ENCODE data around the gene FAM163A.
"Not testable (repeated sequence)": the region's sequence is repeated elsewhere in the genome, so short reads cannot be mapped to it uniquely, and the experiment has no call there.

The FAM163A gene

DNA sequence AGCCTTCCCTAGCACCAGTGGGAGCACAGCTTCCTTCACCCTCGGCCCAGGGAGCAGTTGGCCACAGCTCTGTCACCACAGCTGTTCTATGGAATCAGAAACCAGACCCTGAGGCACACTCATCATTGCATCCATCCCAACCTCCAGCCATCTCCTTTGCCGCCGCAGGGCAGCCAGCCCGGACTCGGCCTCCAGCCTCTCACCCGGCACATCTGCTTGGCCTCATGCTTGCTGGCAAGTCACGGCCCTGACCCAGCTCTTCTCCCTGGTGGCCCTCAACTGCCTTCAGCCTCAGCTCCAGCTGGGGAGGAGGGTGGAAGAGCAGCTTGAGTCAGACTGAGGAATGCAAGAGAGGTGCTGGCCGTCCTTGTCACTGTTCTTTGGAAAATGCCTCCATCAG is 74.7 kb downstream of the FAM163A start:
- DNase-seq = no peak

DNA sequence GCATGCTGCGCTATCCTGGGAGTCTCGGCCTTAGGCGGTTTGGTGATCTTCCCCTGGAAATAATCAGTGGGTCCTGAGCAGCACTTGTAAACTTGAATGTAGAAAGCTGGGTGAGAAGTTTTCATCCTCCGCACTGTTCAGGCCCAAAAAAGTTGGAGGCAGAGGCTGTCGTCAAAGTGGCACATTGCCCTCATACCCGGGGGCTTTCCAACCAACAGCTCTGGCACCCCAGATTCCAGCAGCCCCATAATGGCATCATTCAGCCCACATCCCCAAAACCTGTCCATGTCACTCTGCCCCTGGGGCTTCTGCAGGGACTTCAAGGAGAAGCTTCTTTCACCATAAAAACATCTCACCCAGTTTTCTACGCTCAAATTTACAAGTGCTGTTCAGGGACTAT is 75.2 kb downstream of the FAM163A start:
- DNase-seq = no peak

DNA sequence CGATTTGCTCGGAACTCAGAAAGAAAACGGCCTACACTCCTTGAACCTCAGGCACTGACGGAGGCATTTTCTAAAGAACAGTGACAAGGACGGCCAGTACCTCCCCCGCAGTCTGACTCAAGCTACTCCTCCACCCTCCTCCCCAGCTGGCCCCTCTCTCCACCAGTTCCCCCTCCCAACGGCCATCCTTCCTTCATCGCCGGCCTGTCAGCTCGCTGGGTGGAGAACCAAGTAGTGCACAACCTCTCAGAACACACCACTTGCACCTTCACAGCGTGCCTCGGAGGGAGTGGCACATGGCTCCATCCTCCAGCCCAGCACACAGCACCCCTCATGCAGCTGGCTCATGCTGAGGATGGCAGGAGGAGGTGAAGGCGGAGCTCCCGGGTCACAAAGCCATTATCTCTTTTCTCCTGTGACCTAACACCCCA is 75.7 kb downstream of the FAM163A start:
- DNase-seq = no peak

DNA sequence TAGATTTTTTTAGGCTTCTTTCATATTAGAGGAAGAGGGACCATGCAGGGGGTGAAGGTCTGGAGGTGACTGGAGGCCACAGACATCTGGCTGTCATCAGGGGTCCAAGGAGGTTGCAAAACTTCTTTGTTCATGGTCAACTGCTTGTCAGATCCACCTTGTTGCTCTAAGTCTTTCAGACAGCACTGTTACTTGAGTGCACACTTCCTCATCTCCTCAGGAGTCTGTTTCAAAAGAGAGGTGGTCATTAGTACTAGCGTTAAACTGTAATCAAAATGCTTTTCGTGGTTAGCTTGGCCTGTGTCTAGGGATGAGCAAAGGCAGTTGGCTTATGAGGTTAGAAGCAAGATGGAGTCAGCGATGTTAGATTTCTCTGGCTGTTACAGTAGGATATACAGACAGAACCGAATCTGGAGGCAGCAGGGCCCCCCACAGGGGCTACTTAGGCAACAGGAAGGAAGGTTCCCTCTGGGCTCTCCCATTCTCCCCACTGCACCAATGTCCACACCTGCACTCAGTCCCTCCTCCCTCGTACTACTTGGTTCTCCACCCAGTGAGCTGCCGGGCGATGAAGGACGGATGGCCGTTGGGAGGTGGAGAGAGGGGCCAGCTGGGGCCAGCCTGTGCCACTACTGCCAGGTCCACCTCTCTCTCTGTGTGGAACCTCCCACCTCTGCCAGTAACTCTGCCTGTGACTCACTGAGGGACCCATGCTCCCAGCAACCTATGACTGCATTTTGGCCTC is 77.3 kb downstream of the FAM163A start:
- DNase-seq = peak; percentile 5 to 9

DNA sequence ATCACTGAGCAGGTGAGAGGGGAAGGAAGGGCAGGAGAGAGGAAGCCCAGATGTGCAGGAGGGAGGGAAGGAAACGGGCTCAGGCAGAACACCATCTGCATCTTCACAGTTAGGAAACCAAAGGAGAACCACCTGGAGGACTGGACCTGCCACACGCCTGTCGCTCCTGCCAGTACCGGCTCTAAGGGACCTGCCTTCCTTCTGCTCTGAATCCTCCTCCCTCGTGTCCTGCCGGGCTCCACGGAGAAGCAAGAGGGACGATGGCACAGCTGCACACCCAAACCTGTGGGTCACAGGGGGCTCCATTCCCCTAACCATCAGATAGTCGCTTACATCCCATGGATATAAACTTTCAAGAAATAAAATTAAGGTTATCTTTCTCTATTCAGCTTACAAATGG is 78.4 kb downstream of the FAM163A start:
- no peak for DNase-seq

DNA sequence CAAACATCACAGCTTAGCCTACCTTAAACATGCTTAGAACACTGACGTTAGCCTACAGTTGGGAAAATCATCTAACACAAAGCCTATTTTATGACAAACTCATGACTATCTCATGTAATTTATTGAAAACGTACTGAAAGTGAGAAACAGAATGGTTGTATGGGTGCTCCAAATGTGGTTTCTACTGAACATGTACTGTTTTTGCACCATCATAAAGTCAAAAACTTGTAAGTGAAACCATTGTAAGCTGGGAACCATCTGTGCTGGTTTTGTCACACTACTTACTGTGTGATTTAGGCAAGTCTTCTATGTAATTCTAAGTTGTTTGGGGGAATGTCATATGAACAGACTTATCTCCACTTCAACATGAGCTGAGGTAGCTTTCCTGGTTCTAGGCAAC is 79.0 kb downstream of the FAM163A start:
- no peak for DNase-seq

DNA sequence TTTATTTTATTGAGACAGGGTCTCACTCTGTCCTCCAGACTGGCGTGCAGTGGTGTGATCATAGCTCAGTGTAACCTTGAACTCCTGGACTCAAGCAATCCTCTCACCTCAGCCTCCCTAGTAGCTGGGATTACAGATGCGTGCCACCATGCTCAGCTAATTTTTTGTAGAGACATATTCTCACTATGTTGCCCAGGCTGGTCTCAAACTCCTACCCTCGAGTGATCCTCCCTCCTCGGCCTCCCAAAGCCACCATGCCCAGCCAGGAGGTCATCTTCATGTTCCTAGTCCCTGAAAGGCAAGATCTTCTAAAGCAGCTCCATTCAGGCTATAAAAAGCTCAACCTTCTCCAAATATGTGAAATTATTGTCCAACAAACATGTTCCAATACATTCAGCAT is 80.6 kb downstream of the FAM163A start:
- DNase-seq = no peak

DNA sequence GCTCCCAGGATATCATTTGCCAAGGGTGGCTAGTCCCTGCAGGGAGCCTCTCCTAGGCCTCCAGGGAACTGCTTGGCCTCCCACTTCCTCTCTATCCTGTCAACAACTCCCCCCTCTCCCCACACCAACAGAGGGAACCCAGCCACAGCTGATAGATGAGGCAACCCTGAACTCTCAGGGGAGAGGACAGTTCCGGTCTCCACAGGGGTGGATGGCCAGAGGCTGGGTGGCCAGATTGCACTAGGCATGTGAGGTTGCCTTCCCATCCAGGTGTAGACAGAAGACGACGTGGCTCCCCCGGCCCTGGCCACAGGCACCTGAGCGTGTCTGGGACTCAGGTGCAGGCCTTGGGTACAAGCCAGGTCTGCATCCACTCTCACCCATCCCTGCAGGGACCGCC is 81.2 kb downstream of the FAM163A start:
- DNase-seq = peak in 1 of 2 experiments; percentile 33

DNA sequence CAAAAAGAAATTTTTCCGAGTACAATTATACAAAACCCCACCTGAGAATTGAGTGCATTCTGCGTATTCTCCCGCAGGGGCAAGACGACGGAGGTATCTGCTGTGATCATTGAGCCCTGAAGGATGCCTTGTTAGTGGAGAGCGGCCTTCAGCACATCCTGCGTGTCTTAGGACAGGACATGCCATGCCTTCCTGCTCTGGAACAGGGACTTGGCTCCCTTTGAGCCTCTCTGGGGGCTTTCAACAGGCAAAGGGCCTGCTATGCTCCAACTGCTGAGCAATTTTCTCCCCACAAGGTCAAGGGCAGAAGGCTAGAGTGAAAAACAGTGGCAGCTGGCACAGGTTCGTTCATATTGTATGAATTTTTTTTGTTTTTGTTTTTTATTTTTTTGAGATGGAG is 82.1 kb downstream of the FAM163A start:
- DNase-seq = no peak

DNA sequence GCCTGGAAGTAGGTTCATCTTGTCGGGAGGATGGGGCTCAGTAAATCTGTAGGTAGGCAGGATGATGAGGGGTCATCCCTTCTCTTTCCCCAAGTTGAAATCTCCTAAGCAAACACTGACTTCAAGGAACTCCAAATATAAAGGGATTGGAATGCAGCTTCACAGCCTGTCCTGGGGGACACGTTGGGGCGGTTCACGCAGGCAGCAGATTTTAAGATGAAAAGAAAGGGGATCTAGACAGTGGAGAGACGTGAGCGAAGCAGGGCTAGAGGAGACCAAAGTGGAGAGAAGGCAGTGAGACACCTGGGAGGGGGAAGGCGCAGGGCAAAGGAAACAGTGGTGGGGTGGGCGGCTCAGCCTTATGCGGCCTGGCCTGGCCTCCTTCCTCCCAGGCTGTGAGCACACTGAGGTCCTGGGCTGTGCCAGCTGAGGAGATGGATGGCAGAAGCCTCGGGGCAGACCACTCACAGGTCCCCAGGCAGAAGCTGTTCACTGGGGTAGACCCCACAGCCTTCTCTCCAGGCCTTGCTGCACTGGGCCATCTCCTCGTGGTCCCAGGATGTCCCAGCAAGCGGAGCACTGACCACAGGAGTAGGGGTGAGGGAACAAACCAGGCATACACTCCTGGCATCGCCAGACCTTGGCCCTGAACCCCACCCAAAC is 82.8 kb downstream of the FAM163A start:
- DNase-seq = no peak

DNA sequence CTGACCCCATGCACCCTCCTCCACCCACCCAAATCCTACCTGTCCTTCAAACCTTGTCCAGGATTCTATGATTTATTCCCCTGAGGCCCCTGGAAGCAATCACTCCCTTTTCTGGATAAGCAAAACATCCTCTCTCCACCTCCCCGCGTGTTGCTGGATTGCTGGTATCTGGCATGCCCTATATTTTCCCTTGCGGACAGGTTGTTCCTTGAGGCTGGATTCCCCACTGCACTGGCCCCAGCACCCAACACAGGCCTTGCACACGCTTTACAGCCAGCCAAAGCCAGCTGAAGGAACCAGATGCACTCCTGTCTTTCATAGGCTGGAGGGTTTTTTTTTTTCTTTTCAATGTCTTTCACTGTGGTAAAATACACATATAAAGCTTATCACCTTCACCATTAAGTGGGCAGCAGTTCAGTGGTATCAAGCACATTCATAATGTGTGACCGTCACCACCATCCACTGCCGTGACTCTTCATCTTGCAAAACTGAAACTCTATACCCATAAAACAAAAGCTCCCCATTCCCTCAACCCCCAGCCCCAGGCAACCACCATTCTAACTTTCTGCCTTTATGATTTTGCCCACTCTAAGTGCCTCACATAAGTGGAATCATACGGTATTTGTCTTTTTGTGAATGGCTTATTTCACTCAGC is 83.7 kb downstream of the FAM163A start:
- DNase-seq = no peak

DNA sequence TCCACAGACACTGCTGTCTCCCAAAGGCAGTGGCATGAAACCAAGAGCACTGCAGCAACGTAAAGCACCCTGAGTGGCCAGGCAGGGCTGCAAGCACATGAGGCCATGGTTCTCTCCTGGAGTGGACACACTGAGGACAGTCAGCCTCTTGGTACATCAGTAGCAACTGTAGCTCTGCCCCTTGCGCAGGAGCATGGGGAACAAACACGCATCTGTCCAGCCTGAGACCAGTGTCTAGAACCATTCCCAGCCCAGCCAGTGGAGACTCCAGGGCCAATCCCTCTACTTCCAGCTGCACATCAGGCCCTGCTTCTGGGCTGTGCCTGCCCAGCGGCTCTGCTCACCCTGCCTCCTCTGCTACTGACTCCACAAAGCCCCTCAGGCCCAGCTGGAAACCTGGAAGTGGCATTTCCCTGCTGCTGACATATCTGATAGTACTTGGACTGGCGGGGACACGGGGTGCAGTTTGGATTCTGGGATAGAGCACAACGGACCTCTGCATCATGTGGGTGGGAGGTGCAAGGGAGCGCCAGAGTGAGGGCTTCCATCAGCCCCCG is 85.5 kb downstream of the FAM163A start:
- DNase-seq = no peak

DNA sequence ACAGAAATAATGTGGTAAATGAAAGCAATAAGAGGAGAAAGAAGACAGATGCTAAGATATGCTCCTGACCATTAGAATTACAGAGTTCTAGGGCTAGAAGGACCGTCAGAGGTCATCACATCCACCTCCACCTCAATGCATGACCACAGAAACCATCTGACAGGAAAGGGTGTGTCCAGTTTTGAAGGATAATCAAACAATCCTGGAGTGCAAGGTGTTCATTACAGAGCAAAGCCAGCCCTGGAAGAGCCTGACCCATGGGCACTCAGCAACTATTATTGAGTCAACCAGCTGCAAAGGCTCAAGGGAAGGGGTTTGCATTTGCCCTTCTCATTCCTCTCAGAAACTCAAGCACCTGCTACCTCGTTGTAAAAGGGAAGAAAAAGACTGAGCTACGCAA is 88.1 kb downstream of the FAM163A start:
- no peak for DNase-seq

DNA sequence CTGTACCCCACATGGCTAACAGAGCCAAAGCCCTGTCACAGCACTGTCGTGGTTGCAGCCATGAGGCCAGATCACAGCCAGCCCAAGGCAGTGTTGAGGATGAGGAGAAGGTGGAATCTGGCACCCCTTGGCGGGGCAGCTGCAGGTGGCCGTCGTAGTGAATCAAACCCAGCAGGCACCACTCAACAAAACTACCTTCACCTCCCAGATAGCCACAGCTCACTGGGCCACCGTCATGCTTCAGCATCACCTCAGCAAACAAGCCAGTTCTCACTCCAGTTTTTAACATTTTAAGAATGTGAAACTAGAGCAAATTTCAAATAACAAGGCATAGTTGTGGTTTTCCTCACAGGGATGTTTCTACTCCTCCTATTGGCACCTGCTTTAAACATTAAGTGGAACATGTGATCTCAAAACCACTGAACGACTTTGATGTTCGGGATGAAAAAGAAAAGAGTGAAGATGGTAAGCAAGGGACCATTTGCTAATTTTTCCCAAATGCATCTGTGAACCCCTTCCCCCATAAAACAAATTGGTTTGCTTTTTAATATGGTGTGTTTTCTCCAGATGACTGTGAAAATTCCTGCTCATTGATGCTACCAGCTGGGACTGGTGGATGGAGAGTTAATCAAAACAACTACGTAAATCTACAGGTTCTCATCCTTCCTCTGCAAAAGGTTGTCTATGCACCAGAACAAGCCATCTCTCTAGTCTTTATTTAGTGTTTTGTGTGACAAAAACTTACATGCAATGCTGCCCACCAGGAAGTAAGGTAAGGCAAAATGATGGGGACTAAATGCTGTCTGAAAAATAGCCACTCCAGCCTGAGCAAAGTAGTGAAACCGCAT is 89.0 kb downstream of the FAM163A start:
- DNase-seq = no peak

DNA sequence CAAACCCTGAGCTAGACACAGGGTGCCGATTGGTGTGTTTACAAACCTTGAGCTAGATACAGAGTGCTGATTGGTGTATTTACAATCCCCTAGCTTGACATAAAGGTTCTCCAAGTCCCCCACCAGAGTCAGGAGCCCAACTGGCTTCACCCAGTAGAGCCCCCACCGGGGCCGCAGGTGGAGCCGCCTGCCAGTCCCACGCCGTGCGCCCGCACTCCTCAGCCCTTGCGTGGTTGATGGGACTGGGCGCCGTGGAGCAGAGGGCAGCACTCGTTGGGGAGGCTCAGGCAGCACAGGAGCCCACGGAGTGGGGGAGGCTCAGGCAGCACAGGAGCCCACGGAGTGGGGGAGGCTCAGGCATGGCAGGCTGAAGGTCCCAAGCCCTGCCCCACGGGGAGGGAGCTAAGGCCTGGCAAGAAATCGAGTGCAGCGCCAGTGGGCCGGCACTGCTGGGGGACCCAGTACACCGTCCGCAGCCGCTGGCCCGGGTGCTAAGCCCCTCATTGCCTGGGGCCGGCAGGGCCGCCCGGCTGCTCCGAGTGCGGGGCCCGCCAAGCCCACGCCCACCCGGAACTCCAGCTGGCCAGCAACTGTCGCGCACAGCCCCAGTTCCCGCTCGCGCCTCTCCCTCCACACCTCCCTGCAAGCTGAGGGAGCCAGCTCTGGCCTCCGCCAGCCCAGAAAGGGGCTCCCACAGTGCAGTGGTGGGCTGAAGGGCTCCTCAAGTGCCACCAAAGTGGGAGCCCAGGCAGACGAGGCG is 93.8 kb downstream of the FAM163A start:
- not testable (repeated sequence) for DNase-seq

DNA sequence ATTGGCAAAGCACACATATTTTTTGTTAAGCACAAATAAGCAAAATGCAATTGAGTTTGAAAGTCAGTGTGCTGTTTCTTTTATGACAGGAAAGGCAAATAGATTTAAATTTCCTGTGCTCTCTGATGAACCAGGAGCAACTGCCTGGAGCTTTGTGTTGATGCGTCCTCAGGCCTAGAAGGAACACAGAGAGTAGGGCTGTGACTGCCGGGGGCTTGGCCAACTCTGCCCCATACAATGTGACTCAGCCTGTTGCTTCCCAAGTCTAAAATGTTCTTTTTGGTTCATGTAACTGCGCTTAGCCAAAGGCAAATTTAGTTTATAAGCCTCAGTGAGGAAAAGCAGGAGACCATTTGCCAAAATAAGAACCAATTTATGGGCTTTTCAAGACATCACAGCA is 97.0 kb downstream of the FAM163A start:
- DNase-seq = no peak

DNA sequence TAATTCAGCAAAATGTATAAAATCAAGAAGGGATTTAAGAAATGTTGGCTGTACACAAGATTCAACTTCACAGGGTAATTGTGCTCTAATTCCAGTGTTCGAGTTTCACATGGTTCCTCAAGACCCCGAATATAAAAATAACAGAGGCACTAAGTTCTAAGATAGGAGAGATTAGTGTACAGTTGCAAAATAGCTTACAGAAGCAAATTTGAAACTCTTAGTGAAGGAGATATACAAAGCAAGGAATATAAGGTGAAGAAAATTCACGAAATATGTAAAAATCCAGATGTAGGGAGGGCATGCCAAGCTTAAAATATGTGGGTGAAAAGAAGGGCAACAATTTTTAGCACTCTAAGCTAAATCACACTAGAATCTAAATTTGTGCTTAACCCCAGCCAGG is 105.1 kb downstream of the FAM163A start:
- no peak for DNase-seq

DNA sequence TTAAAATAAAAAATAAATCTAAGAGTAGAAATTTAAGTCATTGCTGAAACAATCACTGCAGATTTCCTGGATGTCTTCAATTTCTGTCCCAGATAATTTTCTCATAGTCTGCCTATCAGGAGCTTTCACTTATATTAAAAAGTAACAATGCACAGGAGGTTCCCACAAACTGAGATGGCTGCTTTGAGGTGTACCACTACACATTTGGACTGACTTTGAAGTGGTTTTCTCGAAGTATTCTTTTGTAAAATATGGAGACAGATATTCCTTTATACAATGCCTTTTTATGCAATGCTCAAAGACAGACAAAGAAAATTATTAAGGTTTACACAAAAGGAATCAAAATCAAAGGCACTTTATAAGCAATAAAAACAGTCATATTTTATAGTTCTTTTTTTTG is 110.0 kb downstream of the FAM163A start:
- DNase-seq = no peak

DNA sequence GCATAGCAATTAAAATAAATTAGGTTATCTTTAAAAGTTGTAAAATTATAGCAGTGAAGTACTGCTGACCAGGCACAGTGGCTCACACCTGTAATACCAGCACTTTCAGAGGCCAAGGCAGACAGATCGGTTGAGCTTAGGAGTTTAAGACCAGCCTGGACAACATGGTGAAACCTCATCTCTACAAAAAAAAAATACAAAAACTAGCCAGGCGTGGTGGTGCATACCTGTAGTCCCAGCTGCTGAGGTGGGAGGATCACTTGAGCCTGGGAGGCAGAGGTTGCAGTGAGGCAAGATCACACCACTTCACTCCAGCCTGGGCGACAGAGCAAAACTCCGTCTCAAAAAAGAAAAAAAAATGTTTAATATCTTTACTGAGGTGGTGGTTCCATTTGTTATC is 112.7 kb downstream of the FAM163A start:
- not testable (repeated sequence) for DNase-seq

DNA sequence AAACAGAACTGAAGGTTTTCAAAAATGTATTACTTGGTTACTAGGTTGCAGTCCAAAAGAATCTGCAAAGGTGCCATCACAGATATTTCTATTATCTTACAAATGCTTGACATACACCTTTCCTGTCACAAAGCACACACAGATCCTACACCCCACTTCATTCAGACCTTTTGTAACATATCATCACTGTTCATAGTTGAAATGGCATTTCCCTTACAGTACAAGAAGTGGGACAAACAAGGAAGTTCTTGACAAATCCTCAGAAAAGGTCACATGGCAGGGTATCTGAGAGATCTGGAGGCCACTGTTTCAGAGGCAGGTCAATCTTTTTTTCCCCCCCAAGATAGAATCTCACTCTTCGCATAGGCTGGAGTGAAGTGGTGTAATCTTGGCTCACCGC is 113.2 kb downstream of the FAM163A start:
- DNase-seq = no peak

DNA sequence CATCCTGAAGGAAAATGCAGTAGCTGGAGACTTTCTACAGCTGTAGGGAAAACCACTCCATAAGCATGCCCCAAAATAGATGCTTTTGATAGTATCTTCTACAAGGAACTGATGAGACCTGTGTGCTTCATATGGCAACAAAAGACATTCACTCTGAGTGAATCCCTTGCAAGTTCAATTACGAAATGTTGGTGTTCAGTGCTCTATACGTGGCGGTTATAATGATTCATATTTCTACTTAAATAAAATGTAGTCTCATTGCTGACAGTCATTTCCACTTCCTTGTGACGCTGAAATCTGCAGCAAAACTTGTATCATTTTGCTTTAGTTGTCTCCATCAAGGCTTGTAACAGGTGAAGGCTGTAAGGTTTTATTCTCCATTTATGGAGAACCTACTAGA is 113.9 kb downstream of the FAM163A start:
- DNase-seq = no peak

DNA sequence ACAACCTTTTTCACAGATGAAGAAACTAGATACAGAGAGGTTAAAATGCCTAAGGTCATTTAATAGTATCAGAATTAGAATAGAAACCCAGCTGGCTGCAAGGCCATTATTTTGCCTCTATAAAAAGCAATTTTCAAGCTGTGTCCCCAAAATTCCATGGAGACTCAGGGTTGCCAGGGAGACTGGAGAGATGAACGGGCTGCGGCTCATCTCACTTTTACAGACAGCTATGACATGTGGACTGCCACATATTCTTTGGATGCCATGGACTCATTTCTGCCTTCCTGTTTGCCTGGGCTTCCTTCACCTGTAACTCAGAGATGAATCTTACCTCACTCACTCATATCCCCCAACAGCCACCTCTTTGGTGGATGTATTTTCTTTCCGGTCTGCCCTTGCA is 117.6 kb downstream of the FAM163A start:
- DNase-seq = no peak
